GM18526 (cell line): Measurements from ENCODE around the gene CREBL2.

Experiments
- POLR2A ChIP-seq: IDR thresholded peaks from 3 replicates; pipeline ENCODE4 v1.6.1; 2011; ENCODE audit not compliant: insufficient read length; ENCODE audit errors: extremely low read depth

The CREBL2 gene

DNA sequence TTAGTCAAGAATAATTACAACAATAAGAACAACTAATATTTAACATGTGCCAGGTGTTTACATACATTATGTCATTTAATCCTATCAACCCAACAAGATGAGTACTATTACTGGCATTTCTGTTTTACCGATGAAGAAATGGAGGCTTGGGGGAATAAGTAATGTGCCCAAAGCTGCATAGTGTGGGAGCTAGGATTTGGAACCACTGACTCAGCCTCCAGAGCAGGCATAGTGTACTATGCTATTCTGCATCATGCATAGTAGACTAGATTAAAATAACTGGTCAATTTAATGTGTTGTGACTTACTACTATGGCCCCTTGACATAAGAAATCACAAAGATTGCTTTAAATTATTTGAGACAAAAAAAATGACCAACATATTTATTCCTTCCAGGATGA lies 74.8 kb downstream of the CREBL2 start:
- TF ChIP-seq POLR2A: no peak

DNA sequence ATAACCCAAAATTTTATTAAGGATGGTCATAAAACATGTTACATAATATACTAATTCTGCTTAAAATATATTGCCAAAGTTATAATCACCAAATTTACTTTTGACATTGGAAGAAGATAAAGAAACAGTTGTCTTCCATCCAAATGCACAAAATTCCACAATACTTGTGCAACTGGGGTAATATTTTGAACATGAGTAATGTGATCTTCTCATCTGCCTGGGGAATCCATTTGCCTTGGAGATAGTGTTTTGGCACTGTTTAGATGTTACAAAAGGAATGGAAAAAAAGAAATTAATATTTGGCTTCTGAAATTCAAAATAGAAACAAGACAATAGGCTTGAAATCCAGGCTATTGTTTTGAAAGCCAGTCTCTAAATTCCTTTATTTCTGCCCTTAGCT lies 75.2 kb downstream of the CREBL2 start:
- TF ChIP-seq POLR2A: no peak

DNA sequence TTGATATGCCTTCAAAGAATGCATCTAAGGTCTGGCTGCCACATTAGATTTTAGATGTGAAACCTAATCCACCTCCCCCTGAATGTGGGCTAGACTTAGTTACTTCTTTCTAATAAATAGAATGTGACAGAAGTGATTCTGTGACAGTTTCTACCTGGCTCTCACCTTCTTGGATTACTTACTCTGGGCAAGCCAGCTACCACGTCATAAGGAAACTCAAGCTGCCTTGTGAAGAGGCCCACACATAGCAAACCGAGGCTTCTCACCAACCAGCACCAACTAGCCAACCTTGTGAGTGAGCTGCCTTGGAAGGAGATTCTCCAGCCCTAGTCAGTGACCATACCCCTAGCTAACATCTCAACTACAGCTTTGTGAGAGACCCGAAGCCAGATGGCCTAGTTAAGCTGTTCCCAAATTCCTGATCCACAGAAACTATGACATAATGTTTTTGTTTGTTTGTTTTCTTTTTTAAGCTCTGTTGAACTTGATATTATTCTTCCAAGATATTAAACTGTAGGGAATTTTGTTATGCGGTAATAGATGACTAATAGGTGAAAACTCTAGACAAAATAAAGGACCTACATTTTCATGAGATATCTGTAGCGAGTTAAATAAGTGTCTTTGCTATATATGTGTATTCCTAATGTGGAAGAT lies 78.1 kb downstream of the CREBL2 start:
- no peak for TF ChIP-seq POLR2A

DNA sequence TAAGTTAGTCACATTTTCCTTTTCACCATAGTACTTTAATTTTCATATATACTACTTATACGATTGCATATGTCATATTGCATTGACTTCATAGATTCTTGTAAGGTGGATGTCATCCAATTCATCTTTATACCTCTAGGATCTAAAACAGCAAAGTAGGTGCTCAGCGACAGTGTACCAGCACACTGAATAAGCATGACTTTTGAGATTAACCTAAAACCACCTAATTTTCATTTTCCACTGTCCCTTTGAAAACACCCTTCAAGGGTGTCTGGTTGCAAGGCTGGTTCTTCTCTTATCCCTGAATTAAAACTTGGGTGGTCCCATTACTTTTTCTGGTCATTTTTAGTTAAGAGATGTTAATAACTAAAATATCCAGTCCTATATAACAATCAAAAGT lies 79.9 kb downstream of the CREBL2 start:
- TF ChIP-seq POLR2A: no peak

DNA sequence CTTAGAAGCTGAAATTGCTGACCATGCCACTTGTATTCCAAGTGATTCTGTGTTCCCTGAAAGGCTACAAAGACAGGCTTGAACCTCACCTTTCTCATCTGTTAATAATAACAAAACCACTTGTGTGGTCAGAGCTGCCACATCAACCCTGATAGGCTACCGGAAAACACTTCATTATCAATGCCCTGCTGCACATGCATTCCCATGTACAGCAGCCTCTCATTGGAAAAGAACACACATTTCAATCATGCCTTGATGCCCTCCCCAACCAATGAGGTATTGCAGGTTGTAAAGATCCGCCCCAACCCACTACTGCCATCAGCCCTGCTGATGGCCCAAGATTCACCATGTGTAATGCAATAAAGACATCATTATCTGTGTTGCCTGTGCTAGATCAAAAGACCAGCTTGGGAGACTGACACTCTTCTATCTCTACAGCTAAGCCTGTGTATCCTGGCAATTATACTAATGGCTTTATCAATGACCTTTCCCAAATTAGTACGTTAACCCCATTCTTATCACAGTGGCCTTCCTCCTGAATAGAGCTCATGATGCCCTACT lies 81.5 kb downstream of the CREBL2 start:
- TF ChIP-seq POLR2A: no peak
